ENCODE results near the gene TTC27. TPM values are rescaled to one million over a fixed set of nuclear protein-coding genes. Genes with fewer than 3 reads are reported as not detected.

The TTC27 gene
- total RNA-seq, 4 donors from 2014 or later, result 7.1 to 20.3 (median 10.4) TPM

- WGBS, 2 donors (ENCODE audit: low coverage in 1 of 2), result 50 to 68% methylated on average over 1 to 4 of the region's 4 CpGs
- no peaks in the 10 kb centered on the region for H3K36me3 ChIP-seq
- intact Hi-C loops (cut with DNase I; ENCODE audit: low total_unique reads), result no loop called here
- H3K4me3 ChIP-seq, result no peak overlapping the region
- in situ Hi-C loops (cut with MboI; ENCODE audit: low pct_ligation_motif_present in 1 of 4, low pct_unique_long_range_greater_than_20kb in 1 of 4, low sequenced_read_pairs in 3 of 4), result no loop called here
- H3K27ac ChIP-seq, result no peak overlapping the region
- TF ChIP-seq POLR2A (IDR thresholded peaks at IDR 0.05) (no peak), POLR2AphosphoS5 (IDR thresholded peaks at IDR 0.05) (no peak), EP300 (IDR thresholded peaks at IDR 0.05; ENCODE audit: low read depth) (no peak), CTCF (IDR thresholded peaks at IDR 0.05) (no peak)
- no peaks in the 10 kb centered on the region for H3K4me1 ChIP-seq
- H3K9me3 ChIP-seq, result no peaks in the 10 kb centered on the region
- H3K27me3 ChIP-seq, result no peaks in the 10 kb centered on the region
- no peak for DNase-seq
Measured at GRCh38 chr2:32851777-32852439, 224.1 kb downstream of the TTC27 start.

GRCh38 chr2:32852856-32853255 lies 225.0 kb downstream of the TTC27 start:
- in situ Hi-C loops (cut with MboI; ENCODE audit: low pct_ligation_motif_present in 1 of 4, low pct_unique_long_range_greater_than_20kb in 1 of 4, low sequenced_read_pairs in 3 of 4), result no loop called here
- Histone ChIP-seq H3K9me3 (no peaks in the 10 kb centered on the region), H3K4me3 (no peak overlapping the region), H3K27me3 (no peaks in the 10 kb centered on the region), H3K4me1 (no peaks in the 10 kb centered on the region), H3K27ac (no peak overlapping the region), H3K36me3 (no peaks in the 10 kb centered on the region)
- intact Hi-C loops (cut with DNase I; ENCODE audit: low total_unique reads), result no loop called here
- DNase-seq, result no peak
- 67 to 91% methylated on average over 3 to 5 of the region's 5 CpGs for WGBS, 2 donors (ENCODE audit: low coverage in 1 of 2)
- TF ChIP-seq POLR2A (IDR thresholded peaks at IDR 0.05) (no peak), CTCF (IDR thresholded peaks at IDR 0.05) (no peak), POLR2AphosphoS5 (IDR thresholded peaks at IDR 0.05) (no peak), EP300 (IDR thresholded peaks at IDR 0.05; ENCODE audit: low read depth) (no peak)

DNA sequence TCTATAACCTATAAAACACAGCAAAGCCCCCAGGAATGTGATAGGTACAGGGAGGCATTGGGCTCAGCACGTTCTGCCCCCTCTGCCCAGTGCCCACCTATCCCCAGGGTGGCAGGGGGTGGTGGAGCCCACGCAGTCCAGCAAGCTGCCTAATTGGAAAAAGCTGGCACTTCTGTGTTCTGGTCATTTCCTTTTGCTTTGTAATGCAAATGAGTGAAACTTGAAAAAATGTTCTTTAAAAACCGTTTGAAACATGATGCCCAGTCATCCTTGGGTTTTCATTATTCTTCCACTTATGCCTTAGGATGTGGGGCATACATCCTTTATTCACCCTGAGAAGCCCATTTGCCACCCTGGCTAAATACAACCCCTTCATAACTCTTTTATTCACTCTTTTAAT lies 229.0 kb downstream of the TTC27 start:
- Histone ChIP-seq H3K9me3 (no peaks in the 10 kb centered on the region), H3K36me3 (no peaks in the 10 kb centered on the region), H3K4me1 (no peaks in the 10 kb centered on the region), H3K4me3 (no peak overlapping the region), H3K27me3 (no peaks in the 10 kb centered on the region), H3K27ac (no peak overlapping the region)
- no peak for DNase-seq
- in situ Hi-C loops (cut with MboI; ENCODE audit: low pct_ligation_motif_present in 1 of 4, low pct_unique_long_range_greater_than_20kb in 1 of 4, low sequenced_read_pairs in 3 of 4), result no loop called here
- TF ChIP-seq EP300 (IDR thresholded peaks at IDR 0.05; ENCODE audit: low read depth) (no peak), POLR2AphosphoS5 (IDR thresholded peaks at IDR 0.05) (no peak), POLR2A (IDR thresholded peaks at IDR 0.05) (no peak), CTCF (IDR thresholded peaks at IDR 0.05) (no peak)
- WGBS, 2 donors (ENCODE audit: low coverage in 1 of 2), result 39 to 54% methylated on average over 2 to 3 of the region's 3 CpGs
- intact Hi-C loops (cut with DNase I; ENCODE audit: low total_unique reads), result no loop called here

DNA sequence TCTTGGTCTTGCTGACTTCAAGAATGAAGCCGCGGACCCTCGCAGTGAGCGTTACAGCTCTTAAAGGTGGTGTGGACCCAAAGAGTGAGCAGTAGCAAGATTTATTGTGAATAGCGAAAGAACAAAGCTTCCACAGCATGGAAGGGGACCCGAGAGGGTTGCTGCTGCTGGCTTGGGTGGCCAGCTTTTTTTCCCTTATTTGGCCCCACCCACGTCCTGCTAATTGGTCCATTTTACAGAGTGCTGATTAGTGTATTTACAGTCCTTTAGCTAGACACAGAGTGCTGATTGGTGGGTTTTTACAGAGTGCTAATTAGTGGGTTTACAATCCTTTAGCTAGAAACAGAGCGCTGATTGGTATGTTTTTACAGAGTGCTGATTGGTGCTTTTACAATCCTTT lies 230.9 kb downstream of the TTC27 start:
- TF ChIP-seq CTCF (IDR thresholded peaks at IDR 0.05) (no peak), POLR2A (IDR thresholded peaks at IDR 0.05) (no peak), EP300 (IDR thresholded peaks at IDR 0.05; ENCODE audit: low read depth) (no peak), POLR2AphosphoS5 (IDR thresholded peaks at IDR 0.05) (no peak)
- intact Hi-C loops (cut with DNase I; ENCODE audit: low total_unique reads), result no loop called here
- Histone ChIP-seq H3K27ac (no peak overlapping the region), H3K4me3 (no peak overlapping the region), H3K4me1 (no peaks in the 10 kb centered on the region), H3K27me3 (no peaks in the 10 kb centered on the region), H3K9me3 (no peaks in the 10 kb centered on the region), H3K36me3 (no peaks in the 10 kb centered on the region)
- in situ Hi-C loops (cut with MboI; ENCODE audit: low pct_ligation_motif_present in 1 of 4, low pct_unique_long_range_greater_than_20kb in 1 of 4, low sequenced_read_pairs in 3 of 4), result no loop called here
- DNase-seq, result no peak
- 92 to 93% methylated on average over 6 to 8 of the region's 8 CpGs for WGBS, 2 donors (ENCODE audit: low coverage in 1 of 2)
